HepG2 (cell line): ENCODE measurements around the gene DHX32. TPM values are rescaled to one million over a fixed set of nuclear protein-coding genes. Genes with fewer than 3 reads are reported as not detected.

Experiments
- ATAC-seq: fragments of 200-7000 bp; cut with Tn5 transposase; 3 replicates; pipeline ENCODE4 v1.9.1; 2020; ENCODE audit warnings: mild to moderate bottlenecking, moderate library complexity
- BruUV-seq: library from RNA; stranded (reverse); fragments of 400-500 nt; replicated peaks from 2 replicates; lab custom pipeline; 2021; lab: Mats Ljungman, UMichigan
- CTCF ChIA-PET: fragments of 300-600 bp; formaldehyde crosslinking; extraction: SDS; loops from one replicate; lab custom pipeline; 2021; ENCODE audit warnings: low total read pairs, inconsistent platforms, low intra/inter-chr PET ratio; lab: Yijun Ruan, JAX
- POLR2A ChIA-PET: fragments of 350-600 bp; sonication (Branson Sonifier 250); formaldehyde crosslinking; loops from one replicate; lab custom pipeline; 2020; ENCODE audit warnings: antibody characterized with exemption, inconsistent platforms; lab: Yijun Ruan, JAX
- DNase-seq: peaks from one replicate; pipeline ENCODE4 v3.0.0-alpha.2; 2015; ENCODE audit warnings: low spot score
- FAIRE-seq: peaks from 3 replicates; lab custom pipeline; 2011; peaks lifted over from hg19 to GRCh38; lab: Jason Lieb, UNC
- H2AFZ ChIP-seq: one replicate; pipeline ENCODE4 v1.6.1; 2011; ENCODE audit warnings: low read length, inconsistent platforms
- H3K27ac ChIP-seq: fragments of 300-600 bp; 3 replicates; pipeline ENCODE4 v1.8.0; 2011; ENCODE audit warnings: mixed run types, mild to moderate bottlenecking, mixed read lengths, low read length, inconsistent platforms; ENCODE audit not compliant: insufficient read depth; ENCODE audit errors: extremely low read length
- H3K27me3 ChIP-seq, 2 experiments: fragments of 200-600 bp in 1 of 2; 2 replicates in 1 of 2; 3 replicates in 1 of 2; pipeline versions ENCODE4 v1.6.0 to v1.8.0; 2011; ENCODE audit warnings: low read length in 2 of 2, mild to moderate bottlenecking in 2 of 2, moderate library complexity in 2 of 2, inconsistent platforms in 1 of 2; ENCODE audit not compliant: insufficient read depth in 2 of 2, control insufficient read depth in 1 of 2
- H3K36me3 ChIP-seq, 2 experiments: fragments of 200-600 bp in 1 of 2; replicated peaks in 1 of 2; 2 replicates in 1 of 2; 3 replicates in 1 of 2; pipeline versions ENCODE4 v1.5.1 to v1.8.0; 2011; ENCODE audit warnings: low read length in 2 of 2, inconsistent platforms in 1 of 2; ENCODE audit not compliant: insufficient read depth in 2 of 2, control insufficient read depth in 1 of 2
- H3K4me1 ChIP-seq: 2 replicates; pipeline ENCODE4 v1.5.1; 2012; ENCODE audit warnings: low read length, inconsistent platforms; ENCODE audit not compliant: insufficient read depth
- H3K4me2 ChIP-seq: 2 replicates; pipeline ENCODE4 v1.6.0; 2011; ENCODE audit warnings: low read depth, low read length, inconsistent platforms
- H3K4me3 ChIP-seq, 3 experiments: fragments of 200-600 bp in 1 of 3; sonication (generic), shearing (Covaris generic) in 1 of 3; replicated peaks in 1 of 3; 2 replicates each; pipeline ENCODE4 v1.5.1; 2011 to 2016; ENCODE audit warnings: low read length in 3 of 3, inconsistent platforms in 2 of 3, low read depth in 2 of 3, mild to moderate bottlenecking in 2 of 3, control low read depth in 1 of 3, mixed read lengths in 1 of 3; ENCODE audit not compliant: insufficient read depth in 1 of 3
- H3K79me2 ChIP-seq: one replicate; pipeline ENCODE4 v1.6.1; 2011; ENCODE audit warnings: low read length, inconsistent platforms; ENCODE audit not compliant: insufficient read depth
- H3K9ac ChIP-seq: 2 replicates; pipeline ENCODE4 v1.6.0; 2011; ENCODE audit warnings: mild to moderate bottlenecking, low read depth, low read length, inconsistent platforms; ENCODE audit not compliant: insufficient read depth
- H3K9me3 ChIP-seq: 2 replicates; pipeline ENCODE4 v1.5.1; 2012; ENCODE audit warnings: mild to moderate bottlenecking, low read length
- H4K20me1 ChIP-seq: 2 replicates; pipeline ENCODE4 v1.6.0; 2011; ENCODE audit warnings: inconsistent platforms, mild to moderate bottlenecking, low read length, moderate library complexity; ENCODE audit not compliant: insufficient read depth
- CTCF ChIP-seq: sonication (generic); formaldehyde crosslinking; IDR thresholded peaks from 2 replicates; pipeline ENCODE4 v1.5.0; 2020; ENCODE audit warnings: mild to moderate bottlenecking, missing genetic modification reagents, moderate library complexity
- IRX3 ChIP-seq: sonication (generic); formaldehyde crosslinking; IDR thresholded peaks from 2 replicates; pipeline ENCODE4 v1.8.1; 2023; ENCODE audit warnings: mild to moderate bottlenecking, low read depth, missing genetic modification reagents, borderline replicate concordance
- PITX1 ChIP-seq: sonication (generic); formaldehyde crosslinking; IDR thresholded peaks from 2 replicates; pipeline ENCODE4 v1.5.1; 2020; ENCODE audit warnings: mild to moderate bottlenecking, missing genetic modification reagents
- REPIN1 ChIP-seq: sonication (generic); formaldehyde crosslinking; IDR thresholded peaks from 2 replicates; pipeline ENCODE4 v1.8.0; 2022; ENCODE audit warnings: missing genetic modification reagents, low read depth, mild to moderate bottlenecking, borderline replicate concordance
- TCF7L2 ChIP-seq: IDR thresholded peaks from 2 replicates; pipeline ENCODE4 v1.6.1; 2011; ENCODE audit warnings: mild to moderate bottlenecking, low read depth, low read length, moderate library complexity
- ZC3H13 ChIP-seq: sonication (generic); formaldehyde crosslinking; IDR thresholded peaks from 2 replicates; pipeline ENCODE4 v1.8.1; 2023; ENCODE audit warnings: mild to moderate bottlenecking, missing genetic modification reagents, moderate library complexity
- ZFP82 ChIP-seq: sonication (generic); formaldehyde crosslinking; IDR thresholded peaks from 2 replicates; pipeline ENCODE4 v1.5.1; 2020; ENCODE audit warnings: mild to moderate bottlenecking, missing genetic modification reagents, borderline replicate concordance
- ZNF17 ChIP-seq: sonication (generic); formaldehyde crosslinking; IDR thresholded peaks from 2 replicates; pipeline ENCODE4 v1.5.0; 2020; ENCODE audit warnings: mild to moderate bottlenecking, missing genetic modification reagents
- ZNF292 ChIP-seq: sonication (generic); formaldehyde crosslinking; IDR thresholded peaks from 2 replicates; pipeline ENCODE4 v1.8.1; 2022; ENCODE audit warnings: mild to moderate bottlenecking, low read depth, missing genetic modification reagents, borderline replicate concordance
- ZNF768 ChIP-seq: sonication (generic); formaldehyde crosslinking; IDR thresholded peaks from 2 replicates; pipeline ENCODE4 v1.4.0; 2020; ENCODE audit warnings: missing genetic modification reagents
- WGBS: methylation state at CpG from one replicate; pipeline ENCODE4 v1.1.6; 2017; ENCODE audit warnings: low lambda C conversion rate; 5-methylcytosine and 5-hydroxymethylcytosine counted together
- in situ Hi-C: cut with HindIII; loops from 2 replicates; pipeline ENCODE4 v1.10.0; 2017; ENCODE audit warnings: low pct_unique_long_range_greater_than_20kb; ENCODE audit not compliant: extremely low pct_ligation_motif_present
- intact Hi-C: fragments of 100-400 bp; cut with micrococcal nuclease; formaldehyde crosslinking; loops from one replicate; pipeline ENCODE4 v1.10.0; 2022; ENCODE audit not compliant: unreplicated experiment
- polyA plus RNA-seq, 8 experiments: library from polyadenylated mRNA; depleted of rRNA in 3 of 8; stranded (reverse) in 7 of 8; unstranded in 1 of 8; fragments of >200 nt; fragmentation: Illumina TruSeq in 4 of 8; extraction: Trizol in 4 of 8; gene quantifications; 2 replicates each; pipeline versions ENCODE4 v1.2.1 to v1.2.3, GENCODE V29; 2011 to 2016; ENCODE audit warnings: low read depth in 4 of 8, missing spikeins in 1 of 8, mixed read lengths in 1 of 8; ENCODE audit not compliant: insufficient read depth in 1 of 8
- total RNA-seq, 5 experiments: library from RNA; depleted of rRNA; stranded (reverse); fragments of >200 nt; fragmentation: Illumina TruSeq; extraction: Trizol; gene quantifications; 2 replicates each; pipeline ENCODE4 v1.2.3, GENCODE V29; 2016; ENCODE audit warnings: low read depth in 1 of 5

Gene DHX32
- total and polyA plus RNA-seq, 2 of the 13 experiments (the other 11 are each of a cell fraction or from before 2014, with no cell fraction given), result 15.5 to 16.5 TPM

GRCh38 chr10:125846894-125847293 lies 34.2 kb downstream of the DHX32 start (continued):
- TF ChIP-seq TCF7L2 (no peak), ZNF292 (CRISPR knock-in tag) (no peak), ZNF768 (CRISPR knock-in tag) (no peak), IRX3 (CRISPR knock-in tag) (no peak), ZC3H13 (CRISPR knock-in tag) (no peak), ZNF17 (CRISPR knock-in tag) (no peak)

GRCh38 chr10:125845617-125846016 lies 35.5 kb downstream of the DHX32 start:
- Histone ChIP-seq H3K4me2 (no peak overlapping the region), H2AFZ (no peak overlapping the region), H3K27me3 (no peaks in the 10 kb centered on the region), H3K9ac (no peak overlapping the region), H4K20me1 (no peaks in the 10 kb centered on the region), H3K36me3 (peaks cover 10 to 25% of the 10 kb centered on the region in 2 experiments; a peak in 4 of 5 replicates), H3K4me1 (peaks cover 44% of the 10 kb centered on the region), H3K9me3 (no peaks in the 10 kb centered on the region), H3K79me2 (no peaks in the 10 kb centered on the region), H3K27ac (no peak overlapping the region), H3K4me3 (no peak overlapping the region)
- no TSS peak for BruUV-seq
- ATAC-seq (no peak), DNase-seq (no peak), FAIRE-seq (no peak)
- TF ChIP-seq ZFP82 (no peak), CTCF (CRISPR knock-in tag) (no peak), PITX1 (CRISPR knock-in tag) (no peak), REPIN1 (no peak)
- ChIA-PET POLR2A (no interaction called here), CTCF (no interaction called here)
- in situ Hi-C loops (no loop called here), intact Hi-C loops (no loop called here)
- 94% methylated on average over 6 of the region's 11 CpGs for WGBS
